NCI-H2081 (cell line): ENCODE results near the gene RUNDC3A.
"Not testable (repeated sequence)": the region's sequence is repeated elsewhere in the genome, so short reads cannot be mapped to it uniquely, and the experiment has no call there.

Experiments used
- DNase-seq, 2 experiments: peaks; one replicate each; lab custom pipeline; 2025; lab: John Stamatoyannopoulos, UW

The RUNDC3A gene

DNA sequence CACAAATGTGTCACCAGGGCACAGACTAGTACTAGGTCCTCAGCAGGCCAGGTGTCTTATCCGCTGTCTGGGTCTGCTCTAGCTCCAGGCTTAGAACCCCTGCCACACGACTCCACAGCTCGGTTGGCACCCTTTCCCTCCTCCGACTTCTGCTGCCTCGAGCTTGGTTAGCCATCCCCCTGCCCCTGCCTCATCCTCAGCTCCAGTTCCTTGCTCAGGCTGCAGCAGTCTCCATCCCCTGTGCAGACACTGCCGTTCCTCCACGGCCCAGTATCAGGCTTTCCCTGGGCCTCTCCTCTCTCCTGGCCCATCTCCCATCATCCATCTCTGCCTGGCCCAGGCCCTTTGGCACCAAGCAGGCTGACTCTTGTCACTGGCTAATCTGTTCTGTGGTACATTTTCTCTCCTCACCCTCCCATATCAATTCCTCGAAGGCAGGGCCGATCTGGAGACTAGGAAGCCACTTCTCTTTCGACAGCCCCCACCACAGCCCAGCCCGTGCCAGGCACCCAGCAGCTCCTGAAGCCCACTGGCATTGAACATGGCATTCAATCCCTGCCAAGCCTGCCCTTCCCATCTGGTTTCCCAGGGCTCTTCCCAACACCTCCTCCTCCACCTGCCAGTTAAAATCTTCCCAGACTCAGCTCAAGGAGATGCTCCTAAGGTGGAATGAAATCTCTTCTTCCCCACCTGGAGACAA is 35.3 kb downstream of the RUNDC3A start:
- DNase-seq: no peak

DNA sequence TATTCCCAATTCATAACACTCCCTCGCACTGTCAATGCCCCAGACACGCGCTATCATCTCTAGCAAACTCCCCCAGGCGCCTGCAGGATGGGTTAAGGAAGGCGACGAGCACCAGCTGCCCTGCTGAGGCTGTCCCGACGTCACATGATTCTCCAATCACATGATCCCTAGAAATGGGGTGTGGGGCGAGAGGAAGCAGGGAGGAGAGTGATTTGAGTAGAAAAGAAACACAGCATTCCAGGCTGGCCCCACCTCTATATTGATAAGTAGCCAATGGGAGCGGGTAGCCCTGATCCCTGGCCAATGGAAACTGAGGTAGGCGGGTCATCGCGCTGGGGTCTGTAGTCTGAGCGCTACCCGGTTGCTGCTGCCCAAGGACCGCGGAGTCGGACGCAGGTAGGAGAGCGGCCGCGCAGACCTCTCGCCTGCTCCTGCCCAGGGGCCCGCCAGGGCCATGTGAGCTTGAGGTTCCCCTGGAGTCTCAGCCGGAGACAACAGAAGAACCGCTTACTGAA is 36.6 kb downstream of the RUNDC3A start, which contains the start of gene GRN:
GRN (plus strand) TSS at position 364 of the 515 bp plus-strand sequence. CDS start 3,863 bp downstream, outside the sequence.
- peak; percentile 99 for DNase-seq

DNA sequence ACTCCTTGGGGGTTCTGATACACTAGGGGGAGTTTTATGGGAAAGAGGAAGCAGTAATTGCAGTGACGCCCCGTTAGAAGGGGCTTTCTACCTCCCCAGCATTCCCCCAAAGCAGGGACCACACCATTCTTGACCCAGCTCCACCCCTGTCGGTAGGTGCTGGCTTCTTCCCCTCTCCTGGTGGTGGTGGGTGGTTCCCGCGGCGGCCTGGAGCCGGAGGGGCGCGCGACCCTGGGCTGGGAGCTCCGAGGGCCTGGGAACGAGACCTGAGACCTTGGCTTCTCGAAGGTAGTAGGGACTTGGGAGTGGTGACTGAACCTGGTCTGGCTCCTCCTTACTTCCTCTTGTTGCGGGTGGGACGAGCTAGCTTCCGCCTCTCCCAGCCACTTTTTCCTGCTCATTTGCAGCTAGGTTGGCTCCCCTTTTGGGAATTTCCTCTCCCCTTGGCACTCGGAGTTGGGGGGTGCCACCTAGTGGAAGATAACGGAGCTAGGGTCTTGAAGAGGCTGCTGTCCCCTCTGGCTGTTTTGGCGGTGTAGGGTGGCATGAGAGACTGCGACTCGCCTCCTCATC is 37.1 kb downstream of the RUNDC3A start:
- DNase-seq: peak; percentile 37 to 74

DNA sequence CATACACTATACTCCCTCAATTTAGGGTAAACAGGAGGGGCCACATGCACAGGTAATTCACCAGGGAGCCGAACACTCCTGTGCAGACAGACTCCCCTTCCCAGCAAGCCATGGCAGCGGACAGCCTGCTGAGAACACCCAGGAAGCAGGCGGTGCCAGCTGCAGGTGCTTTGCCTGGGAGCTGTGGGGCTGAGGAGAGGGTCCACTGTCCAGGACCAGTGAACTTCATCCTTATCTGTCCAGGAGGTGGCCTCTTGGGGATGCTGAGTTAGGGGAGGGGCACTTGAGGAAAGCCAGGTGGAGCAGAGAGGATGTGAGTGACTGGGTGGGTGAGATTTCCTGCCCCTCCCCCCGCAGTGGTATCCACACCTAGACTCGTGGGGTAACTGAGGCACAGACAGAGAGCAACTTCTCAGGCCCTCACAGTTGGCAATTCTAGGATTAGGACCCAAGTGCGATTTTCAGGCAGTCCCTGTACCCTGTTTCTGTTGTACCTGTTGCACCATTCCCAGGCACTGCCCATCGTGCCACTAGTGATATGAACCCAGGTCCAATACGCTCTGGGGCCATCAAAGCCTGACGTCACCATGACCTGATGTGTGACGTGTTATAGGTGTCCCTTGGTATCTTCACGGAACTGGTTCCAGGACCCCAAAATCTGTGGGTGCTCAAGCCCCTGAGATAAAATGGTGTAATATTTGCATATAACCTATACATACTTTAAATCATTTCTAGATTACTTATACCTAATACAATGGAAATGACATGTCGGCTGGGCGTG is 37.9 kb downstream of the RUNDC3A start:
- no peak for DNase-seq

DNA sequence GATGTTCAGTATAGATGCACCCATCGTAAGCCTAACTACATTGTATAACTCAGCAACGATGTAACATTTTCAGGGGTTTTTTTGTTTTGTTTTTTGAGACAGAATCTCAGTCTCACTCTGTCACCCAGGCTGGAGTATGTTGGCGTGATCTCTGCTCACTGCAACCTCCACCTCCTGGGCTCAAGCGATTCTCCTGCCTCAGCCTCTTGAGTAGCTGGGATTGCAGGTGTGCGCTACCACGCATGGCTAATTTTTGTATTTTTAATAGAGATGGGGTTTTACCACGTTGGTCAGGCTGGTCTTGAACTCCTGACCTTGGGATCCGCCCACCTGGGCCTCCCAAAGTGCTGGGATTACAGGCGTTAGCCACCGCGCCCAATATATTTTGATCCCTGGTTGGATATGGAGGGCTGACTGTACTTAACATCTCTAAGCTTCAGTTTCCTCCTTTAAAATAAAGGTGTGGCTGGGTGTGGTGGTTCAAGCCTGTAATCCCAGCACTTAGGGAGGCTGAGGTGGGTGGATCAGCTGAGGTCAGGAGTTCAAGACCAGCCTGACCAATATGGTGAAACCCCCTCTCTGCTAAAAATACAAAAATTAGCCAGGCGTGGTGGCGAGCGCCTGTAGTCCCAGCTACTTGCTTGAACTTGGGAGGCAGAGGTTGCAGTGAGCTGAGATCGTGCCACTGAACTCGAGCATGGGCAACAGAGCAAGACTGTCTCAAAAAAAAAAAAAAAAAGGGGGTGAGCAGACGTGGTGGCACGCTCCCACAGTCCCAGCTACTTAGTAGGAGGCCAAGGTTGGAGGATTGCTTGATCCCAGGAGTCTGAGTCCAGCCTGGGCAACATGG is 39.0 kb downstream of the RUNDC3A start:
- DNase-seq: not testable (repeated sequence)

DNA sequence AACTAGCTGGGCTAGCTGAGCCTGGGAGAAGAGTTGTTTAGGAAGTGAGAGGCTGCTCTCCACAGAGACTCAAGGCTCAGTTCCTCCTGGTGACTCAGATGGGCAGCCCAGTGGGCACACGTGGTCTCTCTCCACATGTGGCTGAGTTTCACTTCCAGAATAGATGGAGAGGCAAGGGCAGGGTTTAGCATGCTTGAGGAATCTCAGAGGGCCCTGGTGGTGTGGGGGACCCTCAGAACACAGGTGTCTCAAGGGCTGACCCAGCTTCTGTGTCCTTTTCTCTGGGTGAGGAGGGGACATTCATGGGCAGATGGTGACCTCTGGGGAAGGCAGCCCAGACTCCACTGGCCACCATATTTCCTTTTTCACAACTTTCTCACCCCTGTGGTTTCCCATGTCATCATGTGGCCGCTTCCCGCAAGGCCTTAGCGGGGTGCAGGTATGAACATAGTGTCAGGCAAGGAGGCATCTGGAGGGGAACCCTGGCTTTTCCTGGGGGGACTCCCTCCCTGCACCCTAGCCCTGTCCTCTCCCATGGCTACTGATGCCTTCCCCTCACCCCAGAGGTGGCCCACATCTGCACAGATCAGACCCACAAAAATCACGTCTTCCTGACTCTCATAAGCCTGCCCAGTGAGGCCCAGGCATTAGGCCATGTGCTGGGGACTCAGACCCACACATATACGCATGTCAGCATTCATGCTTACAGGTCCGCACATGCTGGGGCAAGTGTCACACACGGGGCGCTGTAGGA is 40.0 kb downstream of the RUNDC3A start:
- no peak for DNase-seq

DNA sequence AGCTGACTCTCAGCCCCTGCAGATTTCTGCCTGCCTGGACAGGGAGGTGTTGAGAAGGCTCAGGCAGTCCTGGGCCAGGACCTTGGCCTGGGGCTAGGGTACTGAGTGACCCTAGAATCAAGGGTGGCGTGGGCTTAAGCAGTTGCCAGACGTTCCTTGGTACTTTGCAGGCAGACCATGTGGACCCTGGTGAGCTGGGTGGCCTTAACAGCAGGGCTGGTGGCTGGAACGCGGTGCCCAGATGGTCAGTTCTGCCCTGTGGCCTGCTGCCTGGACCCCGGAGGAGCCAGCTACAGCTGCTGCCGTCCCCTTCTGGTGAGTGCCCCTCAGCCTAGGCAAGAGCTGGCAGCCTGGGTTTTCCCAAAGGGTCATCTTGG is 40.6 kb downstream of the RUNDC3A start:
- no peak for DNase-seq

DNA sequence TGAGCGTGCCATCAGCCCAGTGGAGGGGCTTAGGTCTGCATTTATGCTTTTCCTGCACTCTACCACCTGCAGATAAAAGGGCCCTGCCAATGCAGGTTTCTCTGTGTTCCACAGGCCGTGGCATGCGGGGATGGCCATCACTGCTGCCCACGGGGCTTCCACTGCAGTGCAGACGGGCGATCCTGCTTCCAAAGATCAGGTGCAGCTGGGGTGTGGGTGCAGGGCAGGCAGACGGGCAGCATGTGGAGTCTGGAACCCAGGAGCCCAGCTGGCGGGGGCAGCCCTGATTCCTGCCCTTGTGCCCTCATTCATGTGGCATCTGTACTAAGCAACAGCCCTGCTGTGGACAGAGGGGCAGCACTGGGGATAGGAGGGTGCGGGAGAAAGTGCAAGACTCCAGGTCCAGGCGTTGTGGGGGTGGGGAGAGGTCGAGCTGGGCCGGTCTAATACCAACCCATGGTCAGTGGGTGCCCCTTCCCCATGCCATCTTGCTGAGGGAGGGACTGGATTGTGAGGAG is 41.2 kb downstream of the RUNDC3A start:
- no peak for DNase-seq

DNA sequence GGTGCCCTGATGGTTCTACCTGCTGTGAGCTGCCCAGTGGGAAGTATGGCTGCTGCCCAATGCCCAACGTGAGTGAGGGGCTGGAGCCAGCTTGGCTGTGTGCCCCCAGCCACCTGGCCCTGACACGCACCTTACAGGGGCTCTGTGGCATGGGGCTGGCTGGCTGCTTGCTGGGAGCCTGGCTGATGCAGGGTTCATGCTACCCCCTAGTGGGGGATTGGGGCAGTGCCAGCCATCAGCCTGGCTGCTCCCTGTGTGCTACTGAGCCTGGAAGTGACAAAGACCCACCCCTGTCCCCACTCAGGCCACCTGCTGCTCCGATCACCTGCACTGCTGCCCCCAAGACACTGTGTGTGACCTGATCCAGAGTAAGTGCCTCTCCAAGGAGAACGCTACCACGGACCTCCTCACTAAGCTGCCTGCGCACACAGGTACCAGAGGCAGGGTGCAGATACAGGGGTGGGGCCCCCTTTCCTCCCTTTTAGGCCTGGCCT is 42.4 kb downstream of the RUNDC3A start:
- peak; percentile 74 to 80 for DNase-seq

DNA sequence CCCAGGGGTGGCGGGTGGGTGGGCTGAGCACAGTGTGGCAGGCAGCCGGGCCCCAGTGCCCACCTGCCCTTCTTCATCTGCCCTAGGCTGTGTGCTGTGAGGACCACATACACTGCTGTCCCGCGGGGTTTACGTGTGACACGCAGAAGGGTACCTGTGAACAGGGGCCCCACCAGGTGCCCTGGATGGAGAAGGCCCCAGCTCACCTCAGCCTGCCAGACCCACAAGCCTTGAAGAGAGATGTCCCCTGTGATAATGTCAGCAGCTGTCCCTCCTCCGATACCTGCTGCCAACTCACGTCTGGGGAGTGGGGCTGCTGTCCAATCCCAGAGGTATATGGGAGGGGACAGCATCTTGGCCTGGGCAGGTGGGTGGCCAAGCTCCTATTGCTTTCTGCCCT is 43.1 kb downstream of the RUNDC3A start:
- DNase-seq: no peak

DNA sequence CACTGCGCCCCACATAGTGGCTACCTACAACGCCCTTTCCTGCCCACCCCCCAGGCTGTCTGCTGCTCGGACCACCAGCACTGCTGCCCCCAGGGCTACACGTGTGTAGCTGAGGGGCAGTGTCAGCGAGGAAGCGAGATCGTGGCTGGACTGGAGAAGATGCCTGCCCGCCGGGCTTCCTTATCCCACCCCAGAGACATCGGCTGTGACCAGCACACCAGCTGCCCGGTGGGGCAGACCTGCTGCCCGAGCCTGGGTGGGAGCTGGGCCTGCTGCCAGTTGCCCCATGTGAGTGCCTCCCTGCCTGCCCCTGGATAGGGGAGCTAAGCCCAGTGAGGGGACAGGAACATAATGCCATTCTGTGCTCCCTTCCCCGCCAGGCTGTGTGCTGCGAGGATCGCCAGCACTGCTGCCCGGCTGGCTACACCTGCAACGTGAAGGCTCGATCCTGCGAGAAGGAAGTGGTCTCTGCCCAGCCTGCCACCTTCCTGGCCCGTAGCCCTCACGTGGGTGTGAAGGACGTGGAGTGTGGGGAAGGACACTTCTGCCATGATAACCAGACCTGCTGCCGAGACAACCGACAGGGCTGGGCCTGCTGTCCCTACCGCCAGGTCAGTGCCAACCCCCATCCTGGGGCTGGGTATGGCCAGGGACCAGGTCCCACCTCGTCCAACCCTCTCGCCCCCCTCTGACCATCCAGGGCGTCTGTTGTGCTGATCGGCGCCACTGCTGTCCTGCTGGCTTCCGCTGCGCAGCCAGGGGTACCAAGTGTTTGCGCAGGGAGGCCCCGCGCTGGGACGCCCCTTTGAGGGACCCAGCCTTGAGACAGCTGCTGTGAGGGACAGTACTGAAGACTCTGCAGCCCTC is 43.8 kb downstream of the RUNDC3A start:
- no peak for DNase-seq

DNA sequence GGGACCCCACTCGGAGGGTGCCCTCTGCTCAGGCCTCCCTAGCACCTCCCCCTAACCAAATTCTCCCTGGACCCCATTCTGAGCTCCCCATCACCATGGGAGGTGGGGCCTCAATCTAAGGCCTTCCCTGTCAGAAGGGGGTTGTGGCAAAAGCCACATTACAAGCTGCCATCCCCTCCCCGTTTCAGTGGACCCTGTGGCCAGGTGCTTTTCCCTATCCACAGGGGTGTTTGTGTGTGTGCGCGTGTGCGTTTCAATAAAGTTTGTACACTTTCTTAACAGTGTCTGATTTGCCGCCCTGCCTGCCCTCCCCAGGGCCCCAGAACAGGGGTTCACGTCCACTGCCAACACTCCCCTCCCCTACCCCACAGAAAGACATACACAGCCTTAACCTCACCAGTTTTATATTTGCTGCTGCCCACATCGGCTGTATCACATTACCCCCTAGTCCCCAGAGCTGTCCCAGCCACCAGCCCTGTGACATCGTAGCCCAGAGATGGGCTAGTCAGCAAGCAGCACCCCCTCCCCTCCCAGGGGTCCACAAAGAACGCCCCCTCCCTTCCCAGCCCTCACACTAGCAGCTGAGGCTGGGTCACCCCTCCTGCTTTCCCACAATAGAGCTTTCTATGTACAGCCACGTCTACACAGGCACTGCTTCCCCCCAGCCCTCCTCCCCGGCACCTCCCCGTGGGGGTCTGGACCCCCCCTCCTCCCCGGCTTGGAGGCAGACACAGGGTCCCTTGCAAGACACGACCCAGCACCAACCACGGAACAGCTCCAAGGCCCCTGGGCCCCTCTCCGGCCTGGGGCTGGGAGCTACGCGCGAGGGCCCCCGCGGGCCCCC is 44.6 kb downstream of the RUNDC3A start:
- no peak for DNase-seq

DNA sequence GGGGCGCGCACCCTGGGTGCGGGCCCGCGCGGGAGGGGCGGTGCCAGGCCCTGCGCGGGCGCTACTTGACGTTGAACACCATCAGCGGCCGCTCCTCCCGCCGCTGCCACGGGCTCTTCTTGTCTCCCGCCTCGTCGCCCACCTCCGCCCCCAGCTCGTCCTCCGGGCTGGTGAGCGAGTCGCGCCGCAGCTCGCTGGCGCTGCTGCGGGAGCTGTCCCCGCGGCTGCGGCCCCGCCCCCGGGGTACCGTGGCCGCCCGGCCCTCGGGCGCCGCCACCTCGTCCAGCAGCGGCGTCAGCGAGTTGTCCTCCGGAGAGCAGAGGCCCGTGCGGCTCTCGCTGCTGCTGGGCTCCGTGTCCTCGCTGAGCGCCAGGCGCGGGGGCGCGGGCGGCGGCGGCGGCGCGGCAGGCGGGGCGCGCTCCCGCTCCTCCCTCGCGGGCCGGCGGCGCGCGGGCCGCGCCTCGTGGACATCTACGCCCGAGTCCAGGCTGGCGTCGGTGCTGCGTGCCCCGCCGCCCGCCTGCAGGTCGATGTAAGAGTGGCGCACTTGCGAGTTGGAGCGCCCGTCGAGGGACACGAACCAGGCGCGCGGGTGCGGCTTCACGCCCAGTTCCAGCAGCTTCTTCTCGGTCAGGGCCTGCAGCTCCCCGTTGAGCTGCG is 45.4 kb downstream of the RUNDC3A start:
- no peak for DNase-seq

DNA sequence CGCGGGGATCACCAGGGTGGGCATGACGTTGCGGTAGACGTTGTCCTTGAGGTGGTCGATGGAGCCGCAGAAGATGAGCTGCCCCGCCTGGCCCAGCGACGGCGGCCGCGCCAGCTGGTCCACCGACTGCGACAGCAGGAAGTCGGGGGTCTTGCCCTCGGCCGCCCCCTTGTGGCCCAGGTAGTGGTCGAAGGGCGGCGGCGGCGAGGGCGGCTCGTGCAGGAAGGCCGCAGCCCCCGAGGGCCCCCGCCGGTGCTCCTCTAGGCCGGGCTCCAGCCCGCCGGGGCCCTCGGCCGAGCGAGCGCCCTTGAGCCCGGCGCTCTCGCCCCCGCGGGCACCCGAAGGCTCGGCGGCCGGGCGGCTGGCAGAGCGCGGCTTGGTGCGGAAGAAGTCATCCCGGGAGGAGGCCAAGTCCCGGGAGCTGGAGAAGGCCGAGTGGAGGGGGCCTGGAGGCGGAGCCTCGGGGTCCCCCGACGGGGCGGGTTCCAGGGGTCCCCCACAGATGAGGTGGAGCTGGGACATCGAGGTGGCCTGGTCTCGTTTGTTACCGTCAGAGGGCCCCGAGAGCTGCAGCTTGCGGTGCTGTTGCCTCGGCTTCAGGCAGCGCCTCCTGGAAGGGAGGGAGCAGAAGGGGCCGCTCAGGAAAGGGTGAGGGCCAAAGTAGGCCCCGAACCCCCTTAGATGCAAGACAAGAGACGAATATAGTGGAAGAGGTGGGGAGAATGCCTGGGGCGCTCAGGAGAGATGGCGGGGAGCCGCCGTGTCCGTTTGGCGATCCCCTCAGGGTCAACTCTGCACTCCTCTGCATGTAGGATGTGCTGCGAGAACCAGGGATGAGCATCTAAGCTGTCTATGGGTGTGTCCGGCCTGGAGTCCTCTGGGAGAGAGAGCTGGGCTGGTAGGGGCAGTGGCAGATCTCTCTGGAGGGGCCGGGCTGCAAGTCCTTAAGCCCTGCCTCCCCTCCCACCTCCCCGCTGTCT is 46.5 kb downstream of the RUNDC3A start:
- DNase-seq: no peak

DNA sequence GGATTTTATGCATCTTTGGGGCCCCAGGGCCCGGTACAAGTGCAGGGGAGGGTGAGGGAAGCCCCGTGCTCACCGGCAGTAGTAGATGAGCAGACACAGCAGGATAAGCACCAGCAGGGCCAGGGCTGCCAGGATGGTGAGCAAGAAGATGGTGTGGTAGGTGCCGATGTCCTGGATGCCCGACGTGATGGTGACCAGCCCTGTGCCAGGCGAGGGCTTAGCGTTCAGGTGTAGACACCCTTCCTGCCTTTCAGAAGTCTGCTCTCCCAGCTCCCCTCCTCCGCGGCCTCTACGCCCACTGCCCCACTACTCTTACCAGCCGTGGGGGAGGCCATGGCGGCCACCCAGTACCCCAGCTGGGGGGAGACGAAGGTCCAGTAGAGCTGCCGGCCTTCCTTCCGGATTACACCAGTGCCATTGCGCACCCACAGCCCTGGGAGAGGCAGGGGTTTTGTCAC is 47.3 kb downstream of the RUNDC3A start:
- DNase-seq: no peak

DNA sequence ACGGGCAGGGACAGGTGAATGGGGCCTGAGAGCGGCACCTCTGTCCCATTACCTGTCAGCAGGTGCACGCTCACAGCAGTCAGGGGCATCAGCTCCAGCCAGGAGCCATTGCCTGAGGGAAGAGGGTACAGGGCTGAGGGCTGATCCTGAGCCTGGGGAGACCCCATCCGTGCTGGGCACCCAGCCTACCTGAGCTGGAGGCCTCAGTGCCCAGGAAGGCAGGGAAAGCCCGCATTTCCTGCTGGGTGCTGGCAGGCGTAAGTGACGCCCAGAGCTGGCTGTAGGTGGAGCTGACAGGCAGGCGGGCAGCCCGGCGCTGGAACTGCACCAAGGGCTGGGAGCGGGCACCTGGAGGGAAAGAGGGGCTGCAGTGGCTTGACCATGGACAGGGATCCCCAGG is 47.8 kb downstream of the RUNDC3A start:
- DNase-seq: no peak

DNA sequence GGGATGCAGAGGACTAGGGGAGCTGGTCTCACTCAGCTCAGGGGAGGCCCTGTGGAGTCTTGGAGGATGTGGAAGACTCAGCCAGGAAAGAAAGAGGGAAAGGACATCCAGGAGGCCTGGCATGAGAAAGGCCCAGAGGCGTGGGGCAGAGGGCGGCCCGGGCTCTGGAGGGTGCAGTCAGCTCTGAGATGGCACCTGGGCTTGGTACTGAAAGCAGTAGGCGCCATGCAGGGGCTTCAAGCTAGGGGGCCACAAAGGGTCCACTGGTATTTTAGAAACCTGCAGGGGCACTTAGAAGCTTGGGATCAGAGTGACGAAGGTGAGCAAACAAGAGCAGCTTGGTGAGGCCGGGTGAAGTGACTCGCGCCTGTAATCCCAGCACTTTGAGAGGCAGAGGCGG is 49.7 kb downstream of the RUNDC3A start:
- DNase-seq: no peak
